ENCODE data around the gene KAT14.

The KAT14 gene

DNA sequence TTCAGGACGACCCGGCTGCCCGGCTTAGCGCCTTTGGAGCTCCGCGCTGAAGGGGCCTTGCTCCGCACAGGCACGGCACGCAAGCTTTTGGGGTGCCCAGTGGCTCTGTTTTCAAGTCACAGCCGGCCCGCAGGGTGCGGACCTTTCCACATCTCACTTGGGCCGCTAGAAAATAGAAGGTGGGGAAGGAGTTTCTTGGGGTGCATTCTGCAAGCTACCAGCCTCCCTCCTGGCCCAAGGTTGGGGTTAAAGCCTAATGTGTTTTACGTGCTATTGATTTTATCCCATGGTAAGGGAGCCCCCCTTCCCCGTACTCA is 561 bp downstream of the KAT14 start:
- Histone ChIP-seq H3K27me3 (ENCODE audit: insufficient read depth, low read length, poor library complexity) (peaks cover 4% of the 10 kb centered on the region), H2AFZ (ENCODE audit: low read depth, low read length) (peak overlapping the region; percentile 91), H3K9me3 (ENCODE audit: insufficient read depth, low read length, severe bottlenecking) (no peaks in the 10 kb centered on the region), H3K79me2 (ENCODE audit: insufficient read depth, low read length) (peaks cover 46% of the 10 kb centered on the region), H4K20me1 (ENCODE audit: insufficient read depth, low read length) (peaks cover 8% of the 10 kb centered on the region; the same call in 1 of the 2 replicates), H3K4me1 (ENCODE audit: insufficient read depth, low read length) (peaks cover 22% of the 10 kb centered on the region), H3K36me3 (ENCODE audit: insufficient read depth, low read length) (peaks cover 19% of the 10 kb centered on the region), H3K9ac (ENCODE audit: low read depth, low read length) (peak overlapping the region; percentile 88), H3K27ac (ENCODE audit: low read length) (peak overlapping the region; percentile 87), H3K4me3 (ENCODE audit: low read depth in 1 of 2, low read length in 2 of 2) (peak overlapping the region; percentile 52 to 76), H3K4me2 (ENCODE audit: insufficient read depth, low read length) (peak overlapping the region; percentile 72)
- no peak for DNase-seq
- no peak; the same call in 2 of the 3 replicates for ATAC-seq (ENCODE audit: insufficient read depth, low read depth)
- TF ChIP-seq, protein P1, sequence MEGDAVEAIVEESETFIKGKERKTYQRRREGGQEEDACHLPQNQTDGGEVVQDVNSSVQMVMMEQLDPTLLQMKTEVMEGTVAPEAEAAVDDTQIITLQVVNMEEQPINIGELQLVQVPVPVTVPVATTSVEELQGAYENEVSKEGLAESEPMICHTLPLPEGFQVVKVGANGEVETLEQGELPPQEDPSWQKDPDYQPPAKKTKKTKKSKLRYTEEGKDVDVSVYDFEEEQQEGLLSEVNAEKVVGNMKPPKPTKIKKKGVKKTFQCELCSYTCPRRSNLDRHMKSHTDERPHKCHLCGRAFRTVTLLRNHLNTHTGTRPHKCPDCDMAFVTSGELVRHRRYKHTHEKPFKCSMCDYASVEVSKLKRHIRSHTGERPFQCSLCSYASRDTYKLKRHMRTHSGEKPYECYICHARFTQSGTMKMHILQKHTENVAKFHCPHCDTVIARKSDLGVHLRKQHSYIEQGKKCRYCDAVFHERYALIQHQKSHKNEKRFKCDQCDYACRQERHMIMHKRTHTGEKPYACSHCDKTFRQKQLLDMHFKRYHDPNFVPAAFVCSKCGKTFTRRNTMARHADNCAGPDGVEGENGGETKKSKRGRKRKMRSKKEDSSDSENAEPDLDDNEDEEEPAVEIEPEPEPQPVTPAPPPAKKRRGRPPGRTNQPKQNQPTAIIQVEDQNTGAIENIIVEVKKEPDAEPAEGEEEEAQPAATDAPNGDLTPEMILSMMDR (IDR thresholded peaks at IDR 0.05; ENCODE audit: borderline replicate concordance, extremely low read depth, low read length, poor library complexity, severe bottlenecking), result no peak
- no peak for TF ChIP-seq EZH2 (IDR thresholded peaks at IDR 0.05; ENCODE audit: borderline replicate concordance, low read depth, low read length, severe bottlenecking)

DNA sequence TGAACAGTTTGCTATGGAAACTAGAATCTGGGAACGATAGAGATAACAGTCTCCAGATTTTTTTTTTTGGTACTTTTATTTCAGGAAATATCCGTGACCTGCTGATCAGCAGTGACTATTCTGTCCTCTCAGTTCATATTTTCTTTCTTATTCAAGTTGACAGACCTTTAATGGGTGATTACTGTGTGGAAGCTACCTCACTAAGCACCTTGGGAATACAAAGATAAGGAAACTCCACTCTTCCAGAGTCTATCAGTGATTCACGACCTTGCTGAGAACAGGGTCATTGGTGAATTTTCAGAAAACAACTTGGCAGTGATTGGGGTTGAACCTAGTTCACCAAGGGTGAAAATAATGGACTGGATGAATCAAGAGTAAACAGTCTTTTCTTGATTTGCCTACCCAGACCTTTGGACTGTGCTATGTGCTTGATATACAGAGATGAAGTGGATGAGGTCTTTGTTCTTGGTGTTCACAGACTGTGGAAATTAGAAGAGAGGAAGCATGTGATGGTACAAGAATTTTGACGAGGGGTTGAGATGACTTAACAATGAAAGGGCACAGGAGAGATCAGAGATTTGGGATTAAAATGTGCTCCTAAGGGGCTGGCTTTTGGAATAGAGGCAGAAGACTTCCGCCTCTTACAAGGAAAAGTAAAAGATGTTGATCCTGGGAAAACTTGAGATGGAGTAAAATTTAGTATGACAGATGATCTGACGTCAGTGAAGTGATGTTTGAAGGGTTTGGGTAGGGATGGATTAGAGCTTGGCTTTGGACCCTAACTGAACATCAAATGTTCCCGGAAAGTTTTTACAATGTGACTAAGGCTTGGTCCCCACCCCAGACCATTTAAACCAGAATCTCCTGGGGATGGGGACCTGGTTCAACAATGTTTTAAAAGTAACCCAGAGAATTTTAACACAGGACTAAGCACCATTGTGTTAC is 1.2 kb downstream of the KAT14 start:
- Histone ChIP-seq H4K20me1 (ENCODE audit: insufficient read depth, low read length) (peaks cover 8% of the 10 kb centered on the region; the same call in 1 of the 2 replicates), H3K4me3 (ENCODE audit: low read depth in 1 of 2, low read length in 2 of 2) (peak overlapping the region; percentile 52 to 76), H3K27ac (ENCODE audit: low read length) (peak overlapping the region; percentile 87), H3K9ac (ENCODE audit: low read depth, low read length) (peak overlapping the region; percentile 88), H3K9me3 (ENCODE audit: insufficient read depth, low read length, severe bottlenecking) (no peaks in the 10 kb centered on the region), H3K79me2 (ENCODE audit: insufficient read depth, low read length) (peaks cover 46% of the 10 kb centered on the region), H2AFZ (ENCODE audit: low read depth, low read length) (peak overlapping the region; percentile 91; the same call in 1 of the 2 replicates), H3K4me2 (ENCODE audit: insufficient read depth, low read length) (peak overlapping the region; percentile 72), H3K4me1 (ENCODE audit: insufficient read depth, low read length) (peaks cover 22% of the 10 kb centered on the region), H3K36me3 (ENCODE audit: insufficient read depth, low read length) (peaks cover 22% of the 10 kb centered on the region), H3K27me3 (ENCODE audit: insufficient read depth, low read length, poor library complexity) (no peaks in the 10 kb centered on the region)
- ATAC-seq (ENCODE audit: insufficient read depth, low read depth), result no peak
- DNase-seq, result no peak
- TF ChIP-seq EZH2 (IDR thresholded peaks at IDR 0.05; ENCODE audit: borderline replicate concordance, low read depth, low read length, severe bottlenecking), result no peak
- TF ChIP-seq, protein P1 (IDR thresholded peaks at IDR 0.05; ENCODE audit: borderline replicate concordance, extremely low read depth, low read length, poor library complexity, severe bottlenecking), result no peak

DNA sequence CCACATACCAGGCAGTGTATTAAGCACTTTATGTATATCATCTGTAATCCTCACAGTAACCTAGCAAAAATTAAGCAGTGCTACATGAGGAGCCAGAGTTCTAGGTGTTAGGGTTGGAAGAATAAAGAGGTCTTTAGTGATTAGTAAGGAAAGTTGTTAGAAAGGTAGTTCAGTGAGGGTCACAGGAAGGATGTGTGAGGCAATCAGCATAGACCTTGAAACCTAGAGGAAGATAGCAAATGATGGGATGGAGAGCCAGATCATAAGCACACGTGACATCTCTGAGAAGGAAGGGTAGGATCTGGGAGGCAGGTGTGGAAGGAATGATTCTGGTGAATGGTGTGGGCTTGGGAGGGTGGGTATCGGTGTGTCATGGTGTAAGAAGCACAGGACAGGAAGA is 2.2 kb downstream of the KAT14 start:
- TF ChIP-seq EZH2 (IDR thresholded peaks at IDR 0.05; ENCODE audit: borderline replicate concordance, low read depth, low read length, severe bottlenecking), result no peak
- TF ChIP-seq, protein P1 (IDR thresholded peaks at IDR 0.05; ENCODE audit: borderline replicate concordance, extremely low read depth, low read length, poor library complexity, severe bottlenecking), result no peak
- H2AFZ ChIP-seq (ENCODE audit: low read depth, low read length), result no peak overlapping the region
- H3K4me3 ChIP-seq (ENCODE audit: low read depth in 1 of 2, low read length in 2 of 2), result peak overlapping the region in 1 of 2 experiments; percentile 76; a peak in 2 of 4 replicates
- peak overlapping the region; percentile 20; the same call in 1 of the 2 replicates for H3K27ac ChIP-seq (ENCODE audit: low read length)
- peak overlapping the region; percentile 72 for H3K4me2 ChIP-seq (ENCODE audit: insufficient read depth, low read length)
- H3K79me2 ChIP-seq (ENCODE audit: insufficient read depth, low read length), result peaks cover 46% of the 10 kb centered on the region
- H3K9me3 ChIP-seq (ENCODE audit: insufficient read depth, low read length, severe bottlenecking), result no peaks in the 10 kb centered on the region
- peak overlapping the region; percentile 88 for H3K9ac ChIP-seq (ENCODE audit: low read depth, low read length)
- DNase-seq (no peak), ATAC-seq (ENCODE audit: insufficient read depth, low read depth) (no peak)
- peaks cover 8% of the 10 kb centered on the region; the same call in 1 of the 2 replicates for H4K20me1 ChIP-seq (ENCODE audit: insufficient read depth, low read length)
- no peaks in the 10 kb centered on the region for H3K27me3 ChIP-seq (ENCODE audit: insufficient read depth, low read length, poor library complexity)
- H3K4me1 ChIP-seq (ENCODE audit: insufficient read depth, low read length), result peaks cover 22% of the 10 kb centered on the region
- H3K36me3 ChIP-seq (ENCODE audit: insufficient read depth, low read length), result peaks cover 32% of the 10 kb centered on the region

Data from DND-41 (cell line).